ENCODE measurements around the gene FILIP1L.

The FILIP1L gene

DNA sequence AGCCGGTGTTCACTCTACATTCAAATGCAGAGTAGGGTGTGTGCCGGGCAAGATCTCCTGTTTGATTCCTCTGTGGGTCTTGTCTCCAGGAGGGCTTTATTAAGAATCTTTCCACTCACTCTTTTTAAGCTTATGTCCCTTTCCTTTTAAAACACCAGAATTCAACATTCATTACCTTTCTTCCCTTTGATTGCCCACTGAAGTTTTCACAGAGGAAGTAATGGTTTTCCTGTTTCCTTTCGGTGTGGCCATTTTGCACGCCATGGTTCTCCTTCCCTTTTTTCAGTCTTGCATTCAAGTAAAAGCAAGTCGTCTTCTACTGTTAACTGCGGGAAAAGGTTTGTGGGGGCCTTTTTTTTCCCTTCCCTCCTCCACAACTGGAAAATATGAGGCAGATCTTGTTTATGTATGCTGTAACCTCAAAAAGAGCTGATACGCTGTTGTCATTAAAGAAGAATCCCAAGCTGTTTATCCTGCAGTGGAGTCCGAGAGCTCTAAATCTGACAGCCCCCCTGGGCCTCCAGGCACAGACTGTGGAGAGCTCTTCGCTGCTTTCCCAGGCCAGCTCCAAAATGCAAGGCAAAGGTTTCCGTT lies 40.5 kb downstream of the FILIP1L start:
- in situ Hi-C loops (cut with HindIII; ENCODE audit: low pct_unique_long_range_greater_than_20kb, low sequenced_read_pairs), result no loop called here
- DNase-seq (ENCODE audit: low read depth in 1 of 2, low spot score in 1 of 2), result no peak
- TF ChIP-seq JUND (IDR thresholded peaks at IDR 0.05; ENCODE audit: low read depth), result no peak

- TF ChIP-seq JUND (IDR thresholded peaks at IDR 0.05; ENCODE audit: low read depth), result no peak
- no peak for DNase-seq (ENCODE audit: low read depth in 1 of 2, low spot score in 1 of 2)
- in situ Hi-C loops (cut with HindIII; ENCODE audit: low pct_unique_long_range_greater_than_20kb, low sequenced_read_pairs), result no loop called here
These were observed 41.1 kb downstream of the FILIP1L start for GRCh38 chr3:100073049-100073713.

DNA sequence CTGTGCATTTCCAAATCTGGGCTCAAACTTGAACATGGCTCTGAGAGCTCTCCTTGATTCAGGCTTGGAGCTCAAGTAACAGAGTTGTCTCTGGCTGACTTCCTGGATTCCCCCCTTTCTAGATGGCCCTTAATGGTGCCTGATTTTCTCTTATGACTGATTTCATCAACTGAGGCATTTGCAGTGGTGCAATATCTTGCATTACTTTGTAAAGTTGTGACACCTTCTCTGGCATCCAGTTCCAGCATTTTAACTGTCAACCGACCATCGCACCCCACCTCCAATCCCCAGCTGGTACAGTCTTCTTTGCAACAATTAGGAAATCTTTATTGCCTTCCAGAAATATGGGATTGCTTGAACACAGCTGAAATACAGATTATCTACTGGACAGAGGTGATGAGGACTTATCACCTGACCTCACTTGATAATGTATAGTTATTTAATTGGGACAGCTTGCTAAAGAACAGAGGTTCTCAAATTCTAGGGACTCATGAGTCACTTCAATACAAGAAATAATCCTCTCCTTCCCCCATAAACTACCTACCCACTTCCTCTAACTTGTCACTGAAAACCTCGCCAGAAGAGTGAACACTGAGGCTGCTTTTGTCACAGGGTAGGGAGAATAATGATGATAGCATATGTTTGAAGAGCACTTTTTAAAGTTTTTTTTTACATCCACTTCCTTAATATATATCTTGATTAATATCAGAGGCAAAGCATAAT lies 41.8 kb downstream of the FILIP1L start:
- no peak for TF ChIP-seq JUND (IDR thresholded peaks at IDR 0.05; ENCODE audit: low read depth)
- in situ Hi-C loops (cut with HindIII; ENCODE audit: low pct_unique_long_range_greater_than_20kb, low sequenced_read_pairs), result no loop called here
- no peak for DNase-seq (ENCODE audit: low read depth in 1 of 2, low spot score in 1 of 2)

DNA sequence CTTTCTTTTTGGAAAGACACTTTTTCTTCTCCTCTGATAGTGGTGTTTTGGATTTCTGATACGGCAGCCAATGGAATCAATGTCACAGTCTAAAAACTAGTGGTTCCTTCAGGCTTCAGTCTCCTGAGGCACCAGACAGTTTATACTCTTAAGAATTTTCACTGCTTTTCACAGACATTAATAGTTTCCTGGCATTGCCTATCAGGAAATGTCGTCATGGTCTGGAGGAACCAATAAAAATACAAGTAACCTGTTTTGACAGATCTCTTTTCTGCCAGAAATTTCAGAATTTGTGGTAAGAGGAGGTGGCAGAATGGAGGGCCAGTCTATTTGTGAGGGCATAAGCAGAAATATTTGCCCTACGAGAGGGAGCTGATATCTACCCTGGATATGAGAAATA lies 44.8 kb downstream of the FILIP1L start:
- in situ Hi-C loops (cut with HindIII; ENCODE audit: low pct_unique_long_range_greater_than_20kb, low sequenced_read_pairs), result no loop called here
- TF ChIP-seq JUND (IDR thresholded peaks at IDR 0.05; ENCODE audit: low read depth), result no peak
- DNase-seq (ENCODE audit: low read depth in 1 of 2, low spot score in 1 of 2), result no peak

DNA sequence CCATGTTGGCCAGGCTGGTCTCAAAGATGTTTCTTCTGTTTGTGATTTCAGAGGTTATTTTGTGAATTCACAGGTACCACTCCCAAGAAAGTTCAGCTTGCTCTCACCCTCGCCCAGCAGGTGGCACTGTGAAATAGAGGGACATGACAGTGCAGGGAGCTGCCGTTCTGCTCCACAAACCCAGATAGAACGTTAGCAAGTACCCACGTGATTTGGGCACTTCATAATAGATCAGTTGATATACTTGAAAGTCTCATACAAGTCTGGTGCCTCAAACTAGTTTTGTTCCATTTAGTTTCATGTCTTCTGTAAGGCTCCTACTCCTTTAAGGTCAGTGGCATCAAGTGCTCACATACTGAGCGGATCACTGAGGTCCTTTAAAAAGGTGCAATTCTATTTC lies 45.5 kb downstream of the FILIP1L start:
- in situ Hi-C loops (cut with HindIII; ENCODE audit: low pct_unique_long_range_greater_than_20kb, low sequenced_read_pairs), result no loop called here
- DNase-seq (ENCODE audit: low read depth in 1 of 2, low spot score in 1 of 2), result peak; percentile 55 to 82
- no peak for TF ChIP-seq JUND (IDR thresholded peaks at IDR 0.05; ENCODE audit: low read depth)

- no peak for DNase-seq (ENCODE audit: low read depth in 1 of 2, low spot score in 1 of 2)
- no peak for TF ChIP-seq JUND (IDR thresholded peaks at IDR 0.05; ENCODE audit: low read depth)
- in situ Hi-C loops (cut with HindIII; ENCODE audit: low pct_unique_long_range_greater_than_20kb, low sequenced_read_pairs), result no loop called here
These were observed 46.7 kb downstream of the FILIP1L start for GRCh38 chr3:100067589-100067988.

DNA sequence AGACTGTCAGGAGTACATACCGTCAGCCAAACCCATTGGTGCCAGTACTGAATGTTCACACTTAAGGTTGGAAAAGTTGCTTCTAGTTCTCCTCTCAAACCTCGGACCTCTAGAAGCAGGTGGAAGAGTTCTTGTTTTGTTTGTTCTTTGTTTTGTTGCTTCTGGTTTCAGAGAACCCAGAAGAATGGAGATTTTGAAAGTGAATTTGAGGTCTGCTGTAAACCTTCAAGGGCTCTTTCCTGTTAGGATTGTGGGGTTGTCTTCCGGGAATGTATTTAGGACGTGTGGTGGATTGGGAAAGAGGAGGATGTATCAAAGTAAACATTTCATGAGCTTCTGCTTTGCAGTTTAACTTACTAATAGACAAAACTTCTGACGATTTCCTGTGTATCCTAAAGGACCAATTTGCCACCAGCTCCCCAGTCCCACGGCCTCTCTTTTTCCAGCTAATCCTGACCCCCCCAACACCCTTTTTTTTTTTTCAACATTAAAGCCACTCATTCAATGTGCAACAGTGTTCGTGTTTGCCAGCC lies 50.3 kb downstream of the FILIP1L start:
- no peak for DNase-seq (ENCODE audit: low read depth in 1 of 2, low spot score in 1 of 2)
- TF ChIP-seq JUND (IDR thresholded peaks at IDR 0.05; ENCODE audit: low read depth), result no peak
- in situ Hi-C loops (cut with HindIII; ENCODE audit: low pct_unique_long_range_greater_than_20kb, low sequenced_read_pairs), result no loop called here

- no peak for TF ChIP-seq JUND (IDR thresholded peaks at IDR 0.05; ENCODE audit: low read depth)
- in situ Hi-C loops (cut with HindIII; ENCODE audit: low pct_unique_long_range_greater_than_20kb, low sequenced_read_pairs), result no loop called here
- DNase-seq (ENCODE audit: low read depth in 1 of 2, low spot score in 1 of 2), result no peak
These were observed 51.6 kb downstream of the FILIP1L start for GRCh38 chr3:100062665-100063064.

DNA sequence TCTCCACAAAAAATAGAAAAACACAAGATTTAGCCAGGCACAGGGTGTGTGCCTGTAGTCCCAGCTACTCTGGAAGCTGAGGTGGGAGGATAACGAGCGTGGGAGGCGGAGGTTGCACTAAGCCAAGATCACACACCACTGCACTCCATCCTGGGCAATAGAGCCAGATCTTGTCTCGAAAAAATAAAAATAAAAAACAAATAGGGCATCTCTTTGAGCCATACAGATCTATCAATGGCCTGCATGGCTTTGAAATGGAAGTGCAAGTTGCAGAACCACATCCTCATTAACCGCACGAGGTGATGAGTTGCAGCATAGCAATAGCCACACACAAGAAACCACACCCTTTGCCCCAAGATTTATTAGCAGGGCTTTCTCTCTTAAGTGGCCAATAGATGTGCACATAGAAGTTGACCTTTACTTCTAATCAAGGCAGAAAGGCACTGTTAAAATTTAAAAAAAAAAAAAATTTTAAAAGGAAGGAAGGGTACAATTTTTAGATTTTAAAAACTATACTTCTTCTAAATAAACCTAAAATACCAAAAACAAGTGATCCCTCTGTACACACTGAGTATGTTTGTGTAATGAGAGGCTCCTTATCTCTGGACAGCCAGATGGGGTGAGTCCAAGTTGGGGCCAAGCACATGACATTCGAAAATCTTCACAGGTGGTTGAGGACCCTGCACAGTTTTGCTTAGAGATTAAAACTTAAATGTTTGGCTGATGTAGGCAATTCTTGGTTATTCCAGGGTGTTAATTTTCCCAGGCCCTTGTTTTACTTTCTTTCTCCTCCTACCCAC lies 53.4 kb downstream of the FILIP1L start:
- in situ Hi-C loops (cut with HindIII; ENCODE audit: low pct_unique_long_range_greater_than_20kb, low sequenced_read_pairs), result no loop called here
- TF ChIP-seq JUND (IDR thresholded peaks at IDR 0.05; ENCODE audit: low read depth), result no peak
- DNase-seq (ENCODE audit: low read depth in 1 of 2, low spot score in 1 of 2), result no peak

- DNase-seq (ENCODE audit: low read depth in 1 of 2, low spot score in 1 of 2), result no peak
- no peak for TF ChIP-seq JUND (IDR thresholded peaks at IDR 0.05; ENCODE audit: low read depth)
- in situ Hi-C loops (cut with HindIII; ENCODE audit: low pct_unique_long_range_greater_than_20kb, low sequenced_read_pairs), result no loop called here
These were observed 54.8 kb downstream of the FILIP1L start for GRCh38 chr3:100059472-100059871.

DNA sequence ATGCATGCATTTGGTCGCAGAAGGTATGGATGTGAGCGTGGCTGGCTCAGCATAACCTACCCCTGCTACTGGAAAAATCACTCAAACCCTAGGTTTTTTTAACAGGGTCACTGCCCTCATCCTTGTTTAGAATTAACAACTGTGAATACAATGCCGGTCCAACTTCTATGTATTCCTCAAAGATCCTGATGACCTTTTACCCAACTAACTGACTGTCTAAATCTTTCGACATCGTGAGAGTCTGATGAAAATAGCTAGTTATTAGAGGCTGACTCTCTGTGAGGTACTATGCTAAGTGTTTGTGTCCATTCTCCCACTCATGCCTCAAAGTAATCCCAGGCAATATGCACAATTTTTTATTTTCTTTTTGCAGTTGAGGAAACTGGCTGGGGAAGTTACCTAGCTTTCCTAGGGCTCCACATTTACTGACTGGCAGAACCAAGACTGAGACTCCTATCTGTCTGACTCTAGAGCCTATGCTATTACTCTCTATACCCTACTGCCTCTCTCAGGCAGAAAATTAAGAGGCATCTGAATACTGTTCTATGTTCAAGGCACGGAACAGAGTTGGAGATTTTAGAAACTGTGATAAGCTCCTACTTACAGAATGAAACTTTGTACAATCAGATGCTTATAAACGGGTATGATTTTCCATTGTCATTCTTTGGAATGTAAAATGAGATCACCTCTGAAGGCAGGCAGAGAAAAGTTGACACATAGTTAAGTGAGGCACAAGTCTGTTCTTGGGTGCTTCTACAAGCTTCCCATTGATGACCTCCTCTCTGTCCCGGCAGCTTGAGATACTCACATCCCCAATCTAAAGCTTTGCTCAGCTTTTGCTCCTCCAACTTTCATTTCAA lies 56.4 kb downstream of the FILIP1L start:
- DNase-seq (ENCODE audit: low read depth in 1 of 2, low spot score in 1 of 2), result peak in 1 of 2 experiments; percentile 15
- in situ Hi-C loops (cut with HindIII; ENCODE audit: low pct_unique_long_range_greater_than_20kb, low sequenced_read_pairs), result no loop called here
- TF ChIP-seq JUND (IDR thresholded peaks at IDR 0.05; ENCODE audit: low read depth), result no peak
